HepG2 (cell line): ENCODE measurements around the gene FAM241B. TPM values are rescaled to one million over a fixed set of nuclear protein-coding genes. Genes with fewer than 3 reads are reported as not detected.

Experiments
- GZF1 ChIP-seq: sonication (generic); formaldehyde crosslinking; IDR thresholded peaks from 2 replicates; pipeline ENCODE4 v1.5.1; 2020; ENCODE audit warnings: mild to moderate bottlenecking, missing genetic modification reagents
- PAX8 ChIP-seq: sonication (generic); formaldehyde crosslinking; IDR thresholded peaks from 2 replicates; pipeline ENCODE4 v1.8.0; 2022; ENCODE audit warnings: mild to moderate bottlenecking, missing genetic modification reagents, borderline replicate concordance
- ZBTB7B ChIP-seq: sonication (generic); formaldehyde crosslinking; IDR thresholded peaks from 2 replicates; pipeline ENCODE4 v1.4.0; 2020; ENCODE audit warnings: missing genetic modification reagents
- ZNF318 ChIP-seq: sonication (generic); formaldehyde crosslinking; IDR thresholded peaks from 2 replicates; pipeline ENCODE4 v1.4.0; 2020; ENCODE audit warnings: mild to moderate bottlenecking, missing genetic modification reagents
- ZNF574 ChIP-seq: sonication (generic); formaldehyde crosslinking; IDR thresholded peaks from 2 replicates; pipeline ENCODE4 v1.4.0; 2020; ENCODE audit warnings: missing genetic modification reagents
- ZNF674 ChIP-seq: sonication (generic); formaldehyde crosslinking; IDR thresholded peaks from 2 replicates; pipeline ENCODE4 v1.5.0; 2020; ENCODE audit warnings: low read depth, mild to moderate bottlenecking, missing genetic modification reagents
- polyA plus RNA-seq, 8 experiments: library from polyadenylated mRNA; depleted of rRNA in 3 of 8; stranded (reverse) in 7 of 8; unstranded in 1 of 8; fragments of >200 nt; fragmentation: Illumina TruSeq in 4 of 8; extraction: Trizol in 4 of 8; gene quantifications; 2 replicates each; pipeline versions ENCODE4 v1.2.1 to v1.2.3, GENCODE V29; 2011 to 2016; ENCODE audit warnings: low read depth in 4 of 8, missing spikeins in 1 of 8, mixed read lengths in 1 of 8; ENCODE audit not compliant: insufficient read depth in 1 of 8
- total RNA-seq, 5 experiments: library from RNA; depleted of rRNA; stranded (reverse); fragments of >200 nt; fragmentation: Illumina TruSeq; extraction: Trizol; gene quantifications; 2 replicates each; pipeline ENCODE4 v1.2.3, GENCODE V29; 2016; ENCODE audit warnings: low read depth in 1 of 5

Gene FAM241B
- total and polyA plus RNA-seq, 2 of the 13 experiments (the other 11 are each of a cell fraction or from before 2014, with no cell fraction given): 1.9 to 4.0 TPM

- TF ChIP-seq ZNF318 (CRISPR knock-in tag) (no peak), ZNF574 (CRISPR knock-in tag) (no peak), ZNF674 (CRISPR knock-in tag) (no peak), ZBTB7B (CRISPR knock-in tag) (no peak), PAX8 (CRISPR knock-in tag) (no peak), GZF1 (CRISPR knock-in tag) (no peak)
Observed at GRCh38 chr10:69677985-69678654, 48.1 kb downstream of the FAM241B start (continued).
